HCT116 (cell line): Measurements from ENCODE around the gene POLR2I.
A peak's percentile ranks its signal among the peaks of the same experiment; 100 is the strongest.

ENCODE experiments used
- MAX ChIP-seq: IDR thresholded peaks from 2 replicates; pipeline ENCODE4 v1.6.1; 2012
- POLR2A ChIP-seq: IDR thresholded peaks from 2 replicates; pipeline ENCODE4 v1.7.0; 2011; ENCODE audit warnings: borderline replicate concordance; ENCODE audit not compliant: insufficient read depth, insufficient read length; ENCODE audit errors: extremely low read depth
- POLR2AphosphoS5 ChIP-seq: IDR thresholded peaks from 2 replicates; pipeline ENCODE4 v1.6.1; 2011; ENCODE audit warnings: mild to moderate bottlenecking, low read depth, low read length, moderate library complexity
- TF ChIP-seq, protein P1 (sequence below), 3 experiments: fragments of 200-600 bp in 1 of 3; sonication (generic) in 1 of 3; IDR thresholded peaks in 2 of 3; conservative IDR thresholded peaks in 1 of 3; 2 replicates each; pipeline ENCODE4 v1.5.1; 2012 to 2017; ENCODE audit warnings: low read depth in 2 of 3, low read length in 2 of 3, antibody characterized with exemption in 1 of 3, borderline replicate concordance in 1 of 3, control low read depth in 1 of 3, mild to moderate bottlenecking in 1 of 3, mixed read lengths in 1 of 3, mixed run types in 1 of 3, moderate library complexity in 1 of 3; ENCODE audit not compliant: insufficient read depth in 1 of 3

GRCh38 chr19:36136964-36137686 lies 22.4 kb upstream of the POLR2I start:
- TF ChIP-seq, protein P1, sequence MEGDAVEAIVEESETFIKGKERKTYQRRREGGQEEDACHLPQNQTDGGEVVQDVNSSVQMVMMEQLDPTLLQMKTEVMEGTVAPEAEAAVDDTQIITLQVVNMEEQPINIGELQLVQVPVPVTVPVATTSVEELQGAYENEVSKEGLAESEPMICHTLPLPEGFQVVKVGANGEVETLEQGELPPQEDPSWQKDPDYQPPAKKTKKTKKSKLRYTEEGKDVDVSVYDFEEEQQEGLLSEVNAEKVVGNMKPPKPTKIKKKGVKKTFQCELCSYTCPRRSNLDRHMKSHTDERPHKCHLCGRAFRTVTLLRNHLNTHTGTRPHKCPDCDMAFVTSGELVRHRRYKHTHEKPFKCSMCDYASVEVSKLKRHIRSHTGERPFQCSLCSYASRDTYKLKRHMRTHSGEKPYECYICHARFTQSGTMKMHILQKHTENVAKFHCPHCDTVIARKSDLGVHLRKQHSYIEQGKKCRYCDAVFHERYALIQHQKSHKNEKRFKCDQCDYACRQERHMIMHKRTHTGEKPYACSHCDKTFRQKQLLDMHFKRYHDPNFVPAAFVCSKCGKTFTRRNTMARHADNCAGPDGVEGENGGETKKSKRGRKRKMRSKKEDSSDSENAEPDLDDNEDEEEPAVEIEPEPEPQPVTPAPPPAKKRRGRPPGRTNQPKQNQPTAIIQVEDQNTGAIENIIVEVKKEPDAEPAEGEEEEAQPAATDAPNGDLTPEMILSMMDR (IDR thresholded peaks at IDR 0.05 in 2 of 3, conservative IDR thresholded peaks at IDR 0.05 in 1 of 3; ENCODE audit: borderline replicate concordance in 1 of 3, insufficient read depth in 1 of 3, low read depth in 2 of 3, low read length in 2 of 3): no peak
- TF ChIP-seq MAX: peak; percentile 9; the same call in 1 of the 2 replicates
- peak; percentile 67 for TF ChIP-seq POLR2AphosphoS5
- TF ChIP-seq POLR2A: no peak
